Erythroblast (primary cell): Measurements from ENCODE around the gene NRXN3.

ENCODE experiments used
- GATA1 ChIP-seq: IDR thresholded peaks from 2 replicates; pipeline ENCODE4 v1.6.1; 2011; ENCODE audit warnings: low read depth, mild to moderate bottlenecking, control low read depth, low read length, moderate library complexity
- POLR2A ChIP-seq: IDR thresholded peaks from 2 replicates; pipeline ENCODE4 v1.6.1; 2011; ENCODE audit warnings: mild to moderate bottlenecking, low read length

- no peak for TF ChIP-seq POLR2A
- no peak for TF ChIP-seq GATA1
Observed at GRCh38 chr14:79586416-79586815, 1416.2 kb downstream of the NRXN3 start.
